ENCODE measurements around the gene PACS2. TPM values are rescaled to one million over a fixed set of nuclear protein-coding genes. Genes with fewer than 3 reads are reported as not detected.

Gene PACS2
- total RNA-seq, 2 donors from 2014 or later: 48.5 to 124 TPM

DNA sequence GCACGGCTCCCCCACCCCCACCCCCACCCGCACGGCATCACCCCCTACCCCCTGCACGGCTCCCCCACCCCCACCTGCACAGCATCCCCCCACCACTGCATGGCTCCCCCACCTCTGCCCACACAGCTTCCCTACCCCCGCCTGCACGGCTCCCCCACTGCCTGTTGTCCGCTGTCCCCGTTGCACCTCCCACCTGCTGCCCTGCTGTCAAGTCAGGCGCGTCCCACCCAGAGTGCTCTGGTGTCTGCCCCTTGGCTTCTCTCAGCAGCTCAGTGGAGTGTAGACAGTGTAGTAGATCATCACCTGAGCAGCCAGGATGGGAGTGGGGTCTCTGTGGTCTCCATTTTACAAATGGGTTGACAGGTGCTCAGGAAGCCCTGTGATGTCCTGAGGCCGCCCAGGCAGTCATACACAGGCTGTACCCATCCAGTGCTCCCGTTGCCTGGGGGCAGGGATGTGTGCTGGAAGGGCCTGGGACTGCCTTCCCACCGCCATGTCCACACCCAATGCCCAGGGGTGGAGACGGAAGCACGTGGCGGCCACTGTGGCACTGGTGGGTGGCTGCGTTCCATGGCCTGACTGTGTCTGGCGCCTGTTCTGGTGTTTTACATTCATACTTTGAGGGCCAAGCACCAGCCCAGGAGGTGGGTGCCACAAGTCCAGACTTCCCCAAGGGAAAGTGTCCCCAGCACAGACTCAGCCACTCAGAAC is 32.5 kb downstream of the PACS2 start:
- no peak for TF ChIP-seq POLR2AphosphoS5 (IDR thresholded peaks at IDR 0.05)
- TF ChIP-seq POLR2A (IDR thresholded peaks at IDR 0.05): no peak
- TF ChIP-seq, protein P1, sequence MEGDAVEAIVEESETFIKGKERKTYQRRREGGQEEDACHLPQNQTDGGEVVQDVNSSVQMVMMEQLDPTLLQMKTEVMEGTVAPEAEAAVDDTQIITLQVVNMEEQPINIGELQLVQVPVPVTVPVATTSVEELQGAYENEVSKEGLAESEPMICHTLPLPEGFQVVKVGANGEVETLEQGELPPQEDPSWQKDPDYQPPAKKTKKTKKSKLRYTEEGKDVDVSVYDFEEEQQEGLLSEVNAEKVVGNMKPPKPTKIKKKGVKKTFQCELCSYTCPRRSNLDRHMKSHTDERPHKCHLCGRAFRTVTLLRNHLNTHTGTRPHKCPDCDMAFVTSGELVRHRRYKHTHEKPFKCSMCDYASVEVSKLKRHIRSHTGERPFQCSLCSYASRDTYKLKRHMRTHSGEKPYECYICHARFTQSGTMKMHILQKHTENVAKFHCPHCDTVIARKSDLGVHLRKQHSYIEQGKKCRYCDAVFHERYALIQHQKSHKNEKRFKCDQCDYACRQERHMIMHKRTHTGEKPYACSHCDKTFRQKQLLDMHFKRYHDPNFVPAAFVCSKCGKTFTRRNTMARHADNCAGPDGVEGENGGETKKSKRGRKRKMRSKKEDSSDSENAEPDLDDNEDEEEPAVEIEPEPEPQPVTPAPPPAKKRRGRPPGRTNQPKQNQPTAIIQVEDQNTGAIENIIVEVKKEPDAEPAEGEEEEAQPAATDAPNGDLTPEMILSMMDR (IDR thresholded peaks at IDR 0.05): no peak
- 73% methylated on average over 14 of the region's 18 CpGs for WGBS
- no peaks in the 10 kb centered on the region for H3K9me3 ChIP-seq
- H3K4me1 ChIP-seq (replicated peaks): no peaks in the 10 kb centered on the region
- no peaks in the 10 kb centered on the region for H3K36me3 ChIP-seq
- intact Hi-C loops (cut with DNase I): no loop called here
- no peak for DNase-seq (ENCODE audit: low spot score)
- H3K4me3 ChIP-seq: no peak overlapping the region
- H3K27me3 ChIP-seq (replicated peaks; ENCODE audit: insufficient read depth): no peaks in the 10 kb centered on the region
- H3K27ac ChIP-seq: no peak overlapping the region

DNA sequence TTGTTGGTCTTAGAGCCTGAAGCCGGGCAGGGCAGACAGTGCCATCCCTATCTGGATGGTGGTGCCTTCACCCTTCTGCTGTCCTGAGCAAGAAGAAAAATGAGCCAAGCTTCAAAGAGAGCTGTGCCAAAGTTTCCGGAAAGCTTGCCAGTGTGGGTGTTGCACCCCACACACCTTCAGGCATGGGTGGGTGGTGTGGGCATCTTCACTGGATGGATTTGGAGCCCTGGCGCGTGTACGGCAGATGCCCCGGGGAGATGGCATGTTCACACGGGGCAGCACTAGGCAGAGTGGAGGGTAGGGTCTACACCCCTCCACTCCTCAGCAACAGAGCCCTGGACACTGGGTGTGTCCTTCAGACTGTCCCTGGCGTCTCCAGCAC is 33.0 kb downstream of the PACS2 start:
- intact Hi-C loops (cut with DNase I): no loop called here
- Histone ChIP-seq H3K27ac (no peak overlapping the region), H3K27me3 (replicated peaks; ENCODE audit: insufficient read depth) (no peaks in the 10 kb centered on the region), H3K36me3 (no peaks in the 10 kb centered on the region), H3K9me3 (no peaks in the 10 kb centered on the region), H3K4me3 (no peak overlapping the region), H3K4me1 (replicated peaks) (no peaks in the 10 kb centered on the region)
- 77% methylated on average over 8 of the region's 8 CpGs for WGBS
- TF ChIP-seq, protein P1 (IDR thresholded peaks at IDR 0.05): no peak
- no peak for DNase-seq (ENCODE audit: low spot score)

DNA sequence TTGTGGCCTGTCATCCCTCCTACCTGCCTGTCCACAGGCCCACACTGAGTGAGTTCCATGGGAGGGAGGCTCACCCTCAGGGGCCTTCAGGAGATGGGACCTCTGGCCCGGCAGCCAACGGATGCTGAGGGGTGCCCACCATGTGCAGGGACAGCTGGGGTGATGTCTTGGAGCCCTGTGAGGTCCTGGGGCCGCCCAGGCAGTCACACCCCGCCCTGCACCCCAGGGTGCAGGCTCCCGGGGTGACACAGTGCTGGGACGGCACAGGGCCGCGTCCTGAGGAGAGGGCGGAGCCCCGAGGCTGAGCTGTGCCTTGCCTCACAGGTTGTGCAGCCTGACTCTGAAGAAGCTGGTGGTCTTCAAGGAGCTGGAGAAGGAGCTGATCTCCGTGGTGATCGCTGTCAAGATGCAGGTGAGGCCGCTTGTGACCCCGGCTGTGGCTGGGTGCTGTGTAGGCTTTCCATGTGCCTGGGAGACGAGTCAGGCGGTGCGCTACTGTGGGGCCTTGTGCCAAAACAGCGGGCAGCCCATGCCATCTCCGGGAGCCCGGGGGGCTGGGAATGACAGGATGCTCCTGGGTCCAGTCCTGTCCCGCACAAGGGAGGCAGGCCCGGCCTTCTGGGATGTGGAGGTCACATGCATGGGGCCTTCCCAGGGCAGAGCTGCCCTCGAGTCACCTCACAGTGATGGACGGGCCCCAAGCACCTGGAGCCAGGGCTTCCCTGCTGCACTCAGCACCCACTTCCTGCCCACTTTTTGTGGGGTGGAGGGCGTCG is 33.8 kb downstream of the PACS2 start:
- no peak for TF ChIP-seq POLR2AphosphoS5 (IDR thresholded peaks at IDR 0.05)
- H3K27me3 ChIP-seq (replicated peaks; ENCODE audit: insufficient read depth): no peaks in the 10 kb centered on the region
- WGBS: 80% methylated on average over 25 of the region's 26 CpGs

DNA sequence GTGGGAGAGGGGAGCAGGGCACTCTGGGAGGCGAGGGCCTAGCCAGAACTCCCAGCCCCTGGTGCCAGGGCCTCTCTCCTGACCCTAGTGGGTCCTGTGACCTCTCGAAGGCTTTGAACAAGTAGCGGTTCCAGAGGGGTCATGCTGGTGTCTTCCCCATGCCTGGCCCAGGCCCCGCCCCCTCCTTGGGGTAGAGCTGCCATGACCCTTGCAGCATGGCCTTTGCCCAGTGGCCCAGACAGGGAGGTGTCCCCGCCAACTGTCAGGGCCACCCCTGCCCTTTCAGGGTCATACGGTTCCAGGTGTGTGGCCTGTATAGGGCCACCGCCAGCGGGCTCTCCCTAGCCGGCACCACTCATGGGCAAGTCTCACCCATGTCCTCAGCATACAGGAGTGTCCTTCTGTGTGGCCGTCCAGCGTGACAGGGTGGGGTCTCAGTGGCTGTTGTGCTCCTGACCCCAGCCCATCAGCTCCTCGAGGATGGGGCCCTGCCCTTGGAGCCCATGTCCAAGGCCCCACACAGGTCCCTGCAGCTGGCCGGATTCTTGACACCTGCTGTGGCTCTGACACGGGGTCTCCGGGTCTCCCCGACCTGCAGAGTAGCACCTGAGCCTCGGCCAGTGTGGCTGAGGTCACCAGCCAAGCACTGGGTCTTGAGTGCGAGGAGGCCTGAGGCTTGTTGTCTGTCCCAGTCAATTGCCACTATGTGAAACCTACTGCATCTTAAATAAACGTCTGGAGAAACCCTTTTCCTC is 34.6 kb downstream of the PACS2 start:
- no peak for TF ChIP-seq POLR2A (IDR thresholded peaks at IDR 0.05)
- TF ChIP-seq, protein P1 (IDR thresholded peaks at IDR 0.05): no peak
- no peak for TF ChIP-seq POLR2AphosphoS5 (IDR thresholded peaks at IDR 0.05)
- Histone ChIP-seq H3K4me1 (replicated peaks) (no peaks in the 10 kb centered on the region), H3K27me3 (replicated peaks; ENCODE audit: insufficient read depth) (no peaks in the 10 kb centered on the region), H3K27ac (no peak overlapping the region), H3K4me3 (no peak overlapping the region), H3K36me3 (no peaks in the 10 kb centered on the region), H3K9me3 (no peaks in the 10 kb centered on the region)
- intact Hi-C loops (cut with DNase I): no loop called here
- no peak for DNase-seq (ENCODE audit: low spot score)
- 93% methylated on average over 19 of the region's 19 CpGs for WGBS

More for the DNA sequence above, 33.8 kb downstream of the PACS2 start:
- DNase-seq (ENCODE audit: low spot score): no peak
- H3K4me3 ChIP-seq: no peak overlapping the region
- no peaks in the 10 kb centered on the region for H3K36me3 ChIP-seq
- intact Hi-C loops (cut with DNase I): no loop called here
- H3K9me3 ChIP-seq: no peaks in the 10 kb centered on the region
- no peaks in the 10 kb centered on the region for H3K4me1 ChIP-seq (replicated peaks)
- H3K27ac ChIP-seq: no peak overlapping the region

DNA sequence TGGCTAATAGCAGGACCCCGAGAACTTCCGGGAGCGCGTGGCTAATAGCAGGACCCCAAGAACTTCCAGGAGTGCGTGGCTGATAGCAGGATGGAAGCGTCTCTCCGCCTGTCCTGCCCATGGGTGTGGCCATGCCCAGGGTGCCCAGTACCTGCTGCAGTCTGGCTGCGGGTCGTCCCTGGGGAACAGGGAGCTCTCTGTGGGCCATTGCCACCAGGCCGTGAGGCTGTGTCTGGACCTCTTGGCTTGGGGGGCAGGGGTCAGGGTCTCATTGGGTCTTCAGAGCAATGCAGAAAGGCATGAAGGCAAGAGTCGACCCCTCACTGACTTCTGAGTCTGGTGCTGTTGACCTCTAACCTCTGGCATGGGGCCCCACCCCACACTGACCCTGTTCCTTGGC is 35.4 kb downstream of the PACS2 start:
- no peaks in the 10 kb centered on the region for H3K36me3 ChIP-seq
- DNase-seq (ENCODE audit: low spot score): no peak
- intact Hi-C loops (cut with DNase I): loop anchor here (5.0 kb wide), 1 partner anchor 258 kb away; no protein-coding TSS in a partner anchor
- H3K27me3 ChIP-seq (replicated peaks; ENCODE audit: insufficient read depth): no peaks in the 10 kb centered on the region
- no peak overlapping the region for H3K4me3 ChIP-seq
- H3K4me1 ChIP-seq (replicated peaks): no peaks in the 10 kb centered on the region
- H3K9me3 ChIP-seq: no peaks in the 10 kb centered on the region
- no peak overlapping the region for H3K27ac ChIP-seq
- WGBS: 90% methylated on average over 11 of the region's 11 CpGs
- TF ChIP-seq POLR2AphosphoS5 (IDR thresholded peaks at IDR 0.05): no peak

Data from prostate gland (tissue), 2 donors.